Activated B cell treated with CpG ODN at 0.5 μM for 24 hours (primary cell): Measurements from ENCODE around the gene CHRM5. TPM values are rescaled to one million over a fixed set of nuclear protein-coding genes. Genes with fewer than 3 reads are reported as not detected.

ENCODE experiments used
- ATAC-seq: fragments of 200-7000 bp; cut with Tn5 transposase; one replicate; pipeline ENCODE4 v1.10.0; 2021; ENCODE audit warnings: low read depth, mild to moderate bottlenecking, moderate library complexity
- CTCF ChIA-PET: fragments of 350-600 bp; sonication (Branson Sonifier 250); formaldehyde crosslinking; loops from one replicate; lab custom pipeline; 2021; ENCODE audit warnings: antibody characterized with exemption; lab: Charles Lee
- POLR2A ChIA-PET: fragments of 350-600 bp; sonication (Branson Sonifier 250); formaldehyde crosslinking; loops from one replicate; lab custom pipeline; 2021; ENCODE audit warnings: antibody characterized with exemption; lab: Charles Lee
- DNase-seq: peaks from one replicate; pipeline ENCODE4 v3.0.0; 2022
- H3K27ac Mint-ChIP-seq: one replicate; pipeline ENCODE4 v1.8.0; 2020; ENCODE audit warnings: mixed read lengths
- H3K27me3 Mint-ChIP-seq: one replicate; pipeline ENCODE4 v1.8.0; 2021; ENCODE audit warnings: mixed read lengths
- H3K36me3 Mint-ChIP-seq: one replicate; pipeline ENCODE4 v1.8.0; 2021; ENCODE audit warnings: low read depth, mixed read lengths
- H3K4me1 Mint-ChIP-seq: one replicate; pipeline ENCODE4 v1.8.0; 2021; ENCODE audit warnings: mixed read lengths
- H3K4me3 Mint-ChIP-seq: one replicate; pipeline ENCODE4 v1.8.0; 2020; ENCODE audit warnings: mild to moderate bottlenecking, mixed read lengths
- H3K9me3 Mint-ChIP-seq: one replicate; pipeline ENCODE4 v1.8.0; 2020; ENCODE audit warnings: mixed read lengths
- CTCF ChIP-seq: fragments of 200-600 bp; IDR thresholded peaks from one replicate; pipeline ENCODE4 v1.8.0; 2022; ENCODE audit warnings: antibody characterized with exemption, mild to moderate bottlenecking
- intact Hi-C: fragments of 100-400 bp; cut with micrococcal nuclease; formaldehyde crosslinking; loops from one replicate; pipeline ENCODE4 v1.15.1; 2024
- total RNA-seq: library from RNA; stranded (reverse); gene quantifications from 2 replicates; pipeline ENCODE4 v1.2.3, GENCODE V29; 2022

The CHRM5 gene
- total RNA-seq, 1 donor from 2014 or later, result not detected

GRCh38 chr15:34001536-34001935 lies 33.2 kb downstream of the CHRM5 start:
- Mint-ChIP-seq H3K27me3 (no peaks in the 10 kb centered on the region), H3K27ac (no peak overlapping the region), H3K36me3 (peaks cover 12% of the 10 kb centered on the region), H3K4me1 (no peaks in the 10 kb centered on the region), H3K9me3 (no peaks in the 10 kb centered on the region), H3K4me3 (no peak overlapping the region)
- DNase-seq (no peak), ATAC-seq (no peak)
- ChIA-PET POLR2A (no interaction called here), CTCF (no interaction called here)
- TF ChIP-seq CTCF, result no peak
- intact Hi-C loops, result no loop called here

GRCh38 chr15:34006381-34006780 lies 38.1 kb downstream of the CHRM5 start:
- CTCF ChIA-PET, result no interaction called here

GRCh38 chr15:34009656-34010055 lies 41.4 kb downstream of the CHRM5 start:
- ATAC-seq, result no peak
- H3K27ac Mint-ChIP-seq, result no peak overlapping the region
- no peak for DNase-seq
- no peak overlapping the region for H3K4me3 Mint-ChIP-seq
- intact Hi-C loops, result no loop called here
- no peaks in the 10 kb centered on the region for H3K4me1 Mint-ChIP-seq
- ChIA-PET POLR2A (no interaction called here), CTCF (no interaction called here)
- no peak for TF ChIP-seq CTCF
- H3K36me3 Mint-ChIP-seq, result no peaks in the 10 kb centered on the region
- H3K27me3 Mint-ChIP-seq, result no peaks in the 10 kb centered on the region
- H3K9me3 Mint-ChIP-seq, result no peaks in the 10 kb centered on the region

More at GRCh38 chr15:34006381-34006780, 38.1 kb downstream of the CHRM5 start:
- intact Hi-C loops, result no loop called here
- ATAC-seq (no peak), DNase-seq (no peak)
- H3K27ac Mint-ChIP-seq, result no peak overlapping the region
- H3K9me3 Mint-ChIP-seq, result no peaks in the 10 kb centered on the region
- POLR2A ChIA-PET, result no interaction called here
- H3K4me1 Mint-ChIP-seq, result no peaks in the 10 kb centered on the region
- no peaks in the 10 kb centered on the region for H3K27me3 Mint-ChIP-seq
- H3K36me3 Mint-ChIP-seq, result peaks cover 12% of the 10 kb centered on the region
- H3K4me3 Mint-ChIP-seq, result no peak overlapping the region
- no peak for TF ChIP-seq CTCF

GRCh38 chr15:34010921-34011320 lies 42.6 kb downstream of the CHRM5 start:
- H3K36me3 Mint-ChIP-seq, result no peaks in the 10 kb centered on the region
- no peaks in the 10 kb centered on the region for H3K9me3 Mint-ChIP-seq
- TF ChIP-seq CTCF, result no peak
- no peak for DNase-seq
- no peak overlapping the region for H3K4me3 Mint-ChIP-seq
- CTCF ChIA-PET, result no interaction called here
- ATAC-seq, result no peak
- no peak overlapping the region for H3K27ac Mint-ChIP-seq
- POLR2A ChIA-PET, result no interaction called here
- no peaks in the 10 kb centered on the region for H3K27me3 Mint-ChIP-seq
- no peaks in the 10 kb centered on the region for H3K4me1 Mint-ChIP-seq
- intact Hi-C loops, result no loop called here

- Mint-ChIP-seq H3K9me3 (no peaks in the 10 kb centered on the region), H3K27ac (no peak overlapping the region), H3K4me3 (no peak overlapping the region), H3K36me3 (no peaks in the 10 kb centered on the region), H3K27me3 (no peaks in the 10 kb centered on the region), H3K4me1 (no peaks in the 10 kb centered on the region)
- ATAC-seq, result no peak
- ChIA-PET CTCF (no interaction called here), POLR2A (no interaction called here)
- intact Hi-C loops, result no loop called here
- DNase-seq, result no peak
- no peak for TF ChIP-seq CTCF
These were observed 43.2 kb downstream of the CHRM5 start for GRCh38 chr15:34011481-34011880.
